ENCODE measurements around the gene CCL3.

GRCh38 chr17:36136036-36136435 is 46.1 kb upstream of the CCL3 start:
- TF ChIP-seq CTCF (IDR thresholded peaks at IDR 0.05; ENCODE audit: low read depth, low read length, missing input control): no peak
- TF ChIP-seq YY1 (IDR thresholded peaks at IDR 0.05): no peak
- TF ChIP-seq REST (IDR thresholded peaks at IDR 0.05): no peak
- TF ChIP-seq RXRA (IDR thresholded peaks at IDR 0.05): no peak
- no peak for TF ChIP-seq ATF3 (IDR thresholded peaks at IDR 0.05)
- TF ChIP-seq RAD21 (IDR thresholded peaks at IDR 0.05): no peak
- TF ChIP-seq NR2F2 (IDR thresholded peaks at IDR 0.05): no peak
- no peak for TF ChIP-seq HNF4G (IDR thresholded peaks at IDR 0.05)
- no peak for TF ChIP-seq TAF1 (conservative IDR thresholded peaks at IDR 0.05)
- TF ChIP-seq GABPA (IDR thresholded peaks at IDR 0.05 in 1 of 2, conservative IDR thresholded peaks at IDR 0.05 in 1 of 2): no peak
- no peak for TF ChIP-seq FOXA1 (IDR thresholded peaks at IDR 0.05)
- no peak for TF ChIP-seq EGR1 (IDR thresholded peaks at IDR 0.05; ENCODE audit: low read depth in 2 of 2)

All from liver (tissue), 3 donors.